HuH-7 (cell line): ENCODE results near the gene CIDEC.
"Not testable (repeated sequence)": the region's sequence is repeated elsewhere in the genome, so short reads cannot be mapped to it uniquely, and the experiment has no call there.

Source experiments
- DNase-seq: peaks from one replicate; pipeline ENCODE4 v3.0.0; 2011; ENCODE audit warnings: low spot score

The CIDEC gene

DNA sequence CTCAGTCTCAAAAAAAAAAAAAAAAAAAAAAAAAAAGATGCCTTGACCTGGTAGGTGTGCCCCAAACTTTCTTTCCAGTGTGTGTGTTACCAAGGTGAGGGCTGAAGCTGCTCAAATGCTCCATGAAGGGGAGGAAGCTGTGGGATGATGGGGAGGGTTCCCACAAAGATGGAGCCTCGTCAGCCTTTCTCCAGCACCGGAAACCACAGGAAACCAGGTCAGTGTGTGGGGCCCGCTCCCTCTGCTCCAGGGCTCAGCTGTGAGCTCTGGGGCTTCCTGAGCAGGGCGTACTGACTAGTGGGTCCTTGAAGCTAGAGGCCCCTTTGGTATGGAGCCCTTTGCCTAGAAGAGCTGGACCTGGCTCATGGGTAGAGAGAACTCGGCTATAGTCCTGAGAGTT, 21.9 kb upstream of the CIDEC start:
- no peak for DNase-seq

DNA sequence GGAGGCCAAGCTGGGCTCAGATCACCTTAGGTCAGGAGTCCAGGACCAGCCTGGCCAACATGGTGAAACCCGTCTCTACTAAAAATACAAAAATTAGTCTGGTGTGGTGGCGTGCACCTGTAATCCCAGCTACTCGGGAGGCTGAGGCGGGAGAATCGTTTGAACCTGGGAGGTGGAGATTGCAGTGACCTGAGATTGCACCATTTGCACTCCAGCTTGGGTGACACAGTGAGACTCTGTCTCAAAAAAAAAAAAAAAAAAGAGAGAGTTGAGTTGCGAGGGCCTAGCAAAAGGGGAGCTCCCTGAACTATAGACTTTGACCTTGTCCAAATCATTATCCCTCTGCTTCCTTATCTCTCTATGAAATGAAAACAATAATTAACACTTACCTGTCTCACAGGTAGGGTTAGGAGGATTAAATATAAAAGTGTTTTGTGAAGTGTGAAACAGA, 20.9 kb upstream of the CIDEC start:
- not testable (repeated sequence) for DNase-seq

- no peak for DNase-seq
Observed at GRCh38 chr3:9899289-9899791, 19.3 kb upstream of the CIDEC start.

DNA sequence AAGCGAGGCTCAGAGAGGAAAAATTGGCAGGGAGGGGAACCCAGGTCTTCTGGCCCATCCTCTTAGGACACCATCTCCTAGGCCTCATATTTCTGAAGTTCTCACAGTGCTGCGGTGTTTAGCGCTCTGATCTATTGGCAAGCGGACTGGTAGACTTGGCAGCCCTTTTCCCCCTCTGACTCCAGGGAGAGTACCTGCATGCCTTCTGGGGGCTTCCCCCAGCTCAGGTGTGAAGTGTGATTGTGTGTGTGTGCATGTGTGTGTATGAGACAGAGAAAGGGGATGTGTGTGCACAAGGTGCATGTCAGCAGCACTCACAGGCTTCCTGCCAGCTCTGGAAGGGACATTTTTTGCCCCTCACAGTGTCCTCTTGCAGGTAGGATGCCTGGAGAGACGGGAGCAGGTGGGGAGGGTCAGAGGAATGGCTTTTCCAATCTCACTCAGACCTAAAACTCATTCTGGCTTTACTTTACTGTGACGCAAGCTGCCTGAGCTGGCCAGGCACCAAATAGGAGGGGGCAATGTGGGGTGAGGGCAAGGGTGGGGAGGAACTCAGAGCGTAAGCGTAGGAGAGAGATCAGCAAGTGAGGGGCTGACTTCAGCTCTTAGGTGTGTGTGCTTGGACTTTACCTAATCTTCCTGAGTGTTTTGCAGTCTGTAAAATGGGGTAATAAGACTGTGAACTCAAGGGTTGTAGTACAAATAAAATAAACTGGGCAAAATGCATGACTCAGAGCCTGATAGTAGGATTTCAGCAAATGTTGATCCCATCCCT, 18.6 kb upstream of the CIDEC start:
- no peak for DNase-seq

- DNase-seq: peak; percentile 81
Observed at GRCh38 chr3:9897408-9898372, 17.6 kb upstream of the CIDEC start.

DNA sequence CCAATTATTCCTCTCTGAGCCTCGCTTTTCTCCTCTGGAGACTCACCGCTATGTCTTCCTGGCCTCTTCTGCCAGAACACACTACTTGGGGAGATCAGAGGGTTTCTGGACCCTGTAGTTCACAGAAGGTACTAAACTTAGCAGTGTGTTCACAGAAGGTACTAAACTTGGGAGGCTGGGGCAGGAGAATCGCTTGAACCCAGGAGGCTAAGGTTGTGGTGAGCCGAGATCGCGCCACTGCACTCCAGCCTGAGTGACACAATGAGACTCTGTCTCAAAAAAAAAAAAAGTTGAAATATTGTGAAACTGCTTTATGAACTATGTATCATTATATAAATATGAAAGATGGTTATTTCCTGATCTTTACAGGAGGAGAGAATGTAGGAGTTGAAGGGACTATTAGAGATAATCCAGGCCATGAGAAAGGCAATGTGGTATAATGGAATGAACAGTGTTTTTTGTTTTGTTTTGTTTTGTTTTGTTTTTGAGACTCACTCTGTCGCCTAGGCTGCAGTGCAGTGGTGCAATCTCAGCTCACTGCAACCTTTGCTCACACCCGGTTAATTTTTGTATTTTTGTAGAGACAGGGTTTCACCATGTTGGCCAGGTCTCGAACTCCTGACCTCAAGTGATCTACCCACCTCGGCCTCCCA, 16.8 kb upstream of the CIDEC start:
- DNase-seq: not testable (repeated sequence)

- DNase-seq: not testable (repeated sequence)
Observed at GRCh38 chr3:9895715-9896114, 15.7 kb upstream of the CIDEC start.

GRCh38 chr3:9893739-9894138, 13.7 kb upstream of the CIDEC start:
- no peak for DNase-seq

DNA sequence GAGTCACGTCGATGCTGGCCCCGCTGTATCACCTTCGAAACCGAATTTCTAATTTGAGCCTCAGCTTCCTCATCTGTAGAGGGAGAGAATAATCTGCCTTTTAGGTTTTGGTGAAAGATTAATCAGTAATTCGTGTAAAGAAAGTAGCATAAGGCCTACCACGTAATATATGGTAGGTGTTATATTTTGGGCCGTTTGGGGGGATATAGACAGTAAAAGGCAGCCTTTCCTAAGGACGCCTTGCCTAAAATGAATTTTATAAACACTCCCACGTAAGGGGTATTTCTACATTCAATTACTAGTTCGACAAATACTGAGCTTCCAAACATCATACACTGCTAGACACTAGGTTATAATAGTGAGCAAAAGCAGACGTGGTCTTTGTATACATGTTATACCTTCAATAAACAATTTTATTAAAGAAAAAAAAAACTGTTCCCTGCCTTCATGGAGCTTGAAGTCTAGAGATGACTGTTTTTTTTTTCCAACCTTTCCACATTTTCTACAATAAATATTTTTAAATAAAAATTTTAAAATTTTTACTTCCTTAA, 11.1 kb upstream of the CIDEC start:
- no peak for DNase-seq

DNA sequence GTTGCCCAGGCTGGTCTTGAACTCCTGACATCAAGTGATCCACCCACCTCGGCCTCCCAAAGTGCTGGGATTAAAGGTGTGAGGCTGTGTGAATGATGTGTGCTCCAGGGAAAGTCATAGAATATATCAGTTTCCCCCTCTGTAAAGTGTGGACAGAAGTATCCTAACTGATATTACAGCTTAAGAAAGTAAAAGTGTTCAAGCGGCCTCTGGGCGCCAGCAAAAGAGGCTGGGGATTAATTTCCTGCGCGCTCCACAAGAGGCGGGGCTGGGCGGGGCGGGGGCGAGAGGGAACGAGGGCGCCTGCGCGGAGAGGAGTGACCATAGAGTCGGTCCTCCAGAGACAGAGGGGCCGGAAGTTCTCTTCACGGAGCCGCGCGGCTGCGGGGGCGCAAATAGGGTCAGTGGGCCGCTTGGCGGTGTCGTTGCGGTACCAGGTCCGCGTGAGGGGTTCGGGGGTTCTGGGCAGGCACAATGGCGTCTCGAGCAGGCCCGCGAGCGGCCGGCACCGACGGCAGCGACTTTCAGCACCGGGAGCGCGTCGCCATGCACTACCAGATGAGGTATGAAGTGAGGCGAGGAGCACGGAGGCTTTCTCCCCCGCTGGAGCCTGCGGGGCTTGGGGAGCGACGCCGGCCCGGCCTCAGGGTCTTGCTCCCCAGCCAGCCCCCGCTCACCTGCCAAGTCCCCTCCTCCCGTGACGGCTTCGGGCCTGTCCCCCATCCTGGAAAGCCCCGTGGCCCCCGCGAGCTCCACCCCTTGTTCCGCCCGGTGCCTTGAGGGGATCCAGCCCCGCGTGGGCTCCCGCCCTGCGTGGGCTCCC, 10.4 kb upstream of the CIDEC start, which contains the start of gene JAGN1:
Gene JAGN1 (plus strand): TSS at position 362 of the 823 bp plus-strand sequence. CDS start 113 bp downstream, at position 475.
- peak; percentile 95 for DNase-seq

DNA sequence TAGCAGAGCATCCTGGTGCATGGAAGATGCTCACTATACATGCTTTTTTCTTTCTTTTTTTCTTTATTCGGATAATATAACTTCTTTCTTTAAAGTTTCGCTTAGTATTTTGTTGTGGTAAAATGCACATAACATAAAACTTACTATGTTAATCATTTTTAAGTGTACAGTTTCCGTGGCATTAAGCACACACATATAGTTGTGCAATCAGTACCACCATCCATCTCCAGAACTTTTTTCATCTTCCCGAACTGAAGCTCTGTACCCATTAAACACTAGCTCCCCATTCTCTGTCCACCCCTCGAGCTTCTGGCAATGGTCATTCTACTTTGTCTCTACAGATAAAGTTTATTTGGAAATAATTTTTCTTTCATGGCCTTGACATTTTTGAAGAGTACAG, 9.4 kb upstream of the CIDEC start:
- no peak for DNase-seq

GRCh38 chr3:9888540-9888939, 8.5 kb upstream of the CIDEC start:
- no peak for DNase-seq

GRCh38 chr3:9887480-9887879, 7.4 kb upstream of the CIDEC start:
- DNase-seq: no peak

GRCh38 chr3:9886328-9886727, 6.3 kb upstream of the CIDEC start:
- DNase-seq: no peak

- DNase-seq: peak; percentile 81
Observed at GRCh38 chr3:9884555-9885165, 4.6 kb upstream of the CIDEC start.

- no peak for DNase-seq
Observed at GRCh38 chr3:9883706-9884554, 3.9 kb upstream of the CIDEC start.

- DNase-seq: no peak
Observed at GRCh38 chr3:9881441-9881840, 1.4 kb upstream of the CIDEC start.

GRCh38 chr3:9878700-9879099, 1.4 kb downstream of the CIDEC start:
- peak; percentile 82 for DNase-seq

DNA sequence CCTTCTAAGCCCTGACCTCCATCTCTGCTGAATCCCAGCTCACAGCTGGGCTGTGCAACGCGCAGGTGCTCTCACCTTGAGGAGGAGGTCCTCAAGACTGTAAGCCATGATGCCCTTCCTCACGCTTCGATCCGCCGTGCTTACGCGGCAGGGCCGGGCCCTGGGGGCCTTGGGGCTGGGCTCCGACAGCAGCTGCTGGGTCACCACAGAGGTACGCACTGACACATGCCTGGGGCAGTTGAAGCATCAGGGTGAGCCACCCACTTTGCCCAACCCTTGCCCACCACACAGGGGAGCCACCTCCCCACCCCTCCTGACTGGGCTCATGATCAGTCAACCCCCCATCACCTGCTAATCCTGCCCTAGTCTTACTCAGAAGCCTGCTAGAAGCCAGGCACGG, 3.1 kb downstream of the CIDEC start:
- no peak for DNase-seq
